SK-N-SH (cell line): Measurements from ENCODE around the gene ZNF280A. TPM values are rescaled to one million over a fixed set of nuclear protein-coding genes. Genes with fewer than 3 reads are reported as not detected.
"Not testable (repeated sequence)": the region's sequence is repeated elsewhere in the genome, so short reads cannot be mapped to it uniquely, and the experiment has no call there.

Experiments
- CTCF ChIA-PET: fragments of 300-600, 350-600 bp; formaldehyde crosslinking; extraction: SDS; loops from one replicate; lab custom pipeline; 2021; lab: Yijun Ruan, JAX
- POLR2A ChIA-PET: fragments of 350-600 bp; sonication (Branson Sonifier 250); formaldehyde crosslinking; extraction: SDS; loops from one replicate; lab custom pipeline; 2020; ENCODE audit warnings: antibody characterized with exemption, inconsistent platforms; lab: Yijun Ruan, JAX
- DNase-seq: peaks from one replicate; pipeline ENCODE4 v3.0.0; 2012
- H2AFZ ChIP-seq: fragments of 200-600 bp; sonication (generic); 2 replicates; pipeline ENCODE4 v1.8.1; 2016; ENCODE audit warnings: antibody characterized with exemption, mild to moderate bottlenecking, low read depth
- H3F3A ChIP-seq: fragments of 200-600 bp; sonication (generic); replicated peaks from 2 replicates; pipeline ENCODE3; 2016; ENCODE audit warnings: antibody characterized with exemption, mild to moderate bottlenecking; ENCODE audit not compliant: insufficient read depth
- H3K27ac ChIP-seq, 2 experiments: fragments of 200-500 bp in 1 of 2; fragments of 200-600 bp in 1 of 2; sonication (Bioruptor generic) in 1 of 2; sonication (generic), shearing (Covaris generic) in 1 of 2; 2 replicates each; pipeline versions ENCODE4 v1.5.1 to v1.6.1; 2014 to 2016; ENCODE audit warnings: low read depth in 2 of 2, inconsistent platforms in 1 of 2, low read length in 1 of 2, mild to moderate bottlenecking in 1 of 2, mixed read lengths in 1 of 2
- H3K27me3 ChIP-seq: fragments of 200-600 bp; sonication (generic), shearing (Covaris generic); 2 replicates; pipeline ENCODE4 v1.6.1; 2016; ENCODE audit warnings: mixed run types; ENCODE audit not compliant: insufficient read depth
- H3K36me3 ChIP-seq, 2 experiments: fragments of 200-500 bp in 1 of 2; fragments of 200-600 bp in 1 of 2; sonication (Bioruptor generic) in 1 of 2; sonication (generic) in 1 of 2; replicated peaks in 1 of 2; 2 replicates each; pipeline versions ENCODE3 to v1.5.1; 2014 to 2016; ENCODE audit warnings: low read length in 1 of 2, mild to moderate bottlenecking in 1 of 2; ENCODE audit not compliant: insufficient read depth in 2 of 2, control insufficient read depth in 1 of 2
- H3K4me1 ChIP-seq, 2 experiments: fragments of 200-500 bp in 1 of 2; fragments of 200-600 bp in 1 of 2; sonication (Bioruptor generic) in 1 of 2; sonication (generic), shearing (Covaris generic) in 1 of 2; 2 replicates each; pipeline versions ENCODE4 v1.5.1 to v1.6.1; 2014 to 2016; ENCODE audit warnings: low read depth in 1 of 2, low read length in 1 of 2, mixed run types in 1 of 2; ENCODE audit not compliant: insufficient read depth in 2 of 2, control insufficient read depth in 1 of 2
- H3K4me2 ChIP-seq: fragments of 200-600 bp; sonication (generic), shearing (Covaris generic); 2 replicates; pipeline ENCODE4 v1.6.1; 2017; ENCODE audit warnings: mixed run types
- H3K4me3 ChIP-seq, 2 experiments: fragments of 200-500 bp in 1 of 2; fragments of 200-600 bp in 1 of 2; sonication (Bioruptor generic) in 1 of 2; sonication (generic), shearing (Covaris generic) in 1 of 2; 2 replicates each; pipeline versions ENCODE4 v1.5.1 to v1.8.1; 2014 to 2016; ENCODE audit warnings: low read depth in 2 of 2, inconsistent platforms in 1 of 2, low read length in 1 of 2, mild to moderate bottlenecking in 1 of 2, mixed read lengths in 1 of 2, moderate library complexity in 1 of 2
- H3K79me2 ChIP-seq: fragments of 200-600 bp; sonication (generic); 2 replicates; pipeline ENCODE4 v1.8.1; 2017; ENCODE audit warnings: mild to moderate bottlenecking; ENCODE audit not compliant: insufficient read depth
- H3K9ac ChIP-seq: fragments of 200-600 bp; sonication (generic); 2 replicates; pipeline ENCODE4 v1.6.1; 2017; ENCODE audit warnings: mixed run types
- H3K9me2 ChIP-seq: fragments of 200-600 bp; sonication (generic); 2 replicates; pipeline ENCODE4 v1.6.1; 2017; ENCODE audit warnings: mixed run types
- H3K9me3 ChIP-seq: fragments of 200-600 bp; sonication (generic); 2 replicates; pipeline ENCODE4 v1.6.1; 2017; ENCODE audit warnings: mixed run types, mild to moderate bottlenecking, moderate library complexity
- H4K20me1 ChIP-seq: fragments of 200-600 bp; sonication (generic); 2 replicates; pipeline ENCODE4 v1.6.1; 2017; ENCODE audit warnings: mild to moderate bottlenecking, mixed run types; ENCODE audit not compliant: insufficient read depth
- CHD2 ChIP-seq: fragments of 150-350 bp; IDR thresholded peaks from 2 replicates; pipeline ENCODE4 v1.6.1; 2018; ENCODE audit warnings: low read length; ENCODE audit not compliant: partially characterized antibody
- FOXM1 ChIP-seq: IDR thresholded peaks from 2 replicates; pipeline ENCODE4 v1.4.0; 2012; ENCODE audit warnings: low read depth, mild to moderate bottlenecking
- MEF2A ChIP-seq: IDR thresholded peaks from 2 replicates; pipeline ENCODE4 v1.4.0; 2012; ENCODE audit warnings: low read depth, borderline replicate concordance
- MXI1 ChIP-seq: IDR thresholded peaks from 2 replicates; pipeline ENCODE4 v1.6.1; 2012; ENCODE audit warnings: mild to moderate bottlenecking, low read depth, low read length, improper control_type of control experiment
- POLR2AphosphoS5 ChIP-seq: IDR thresholded peaks from 2 replicates; pipeline ENCODE4 v1.6.1; 2012; ENCODE audit warnings: low read depth, low read length
- RAD21 ChIP-seq: IDR thresholded peaks from 2 replicates; pipeline ENCODE4 v1.6.1; 2012; ENCODE audit warnings: mild to moderate bottlenecking, low read length
- RFX5 ChIP-seq: IDR thresholded peaks from 2 replicates; pipeline ENCODE4 v1.6.1; 2012; ENCODE audit warnings: mild to moderate bottlenecking, improper control_type of control experiment, low read length
- RXRA ChIP-seq: IDR thresholded peaks from 2 replicates; pipeline ENCODE4 v1.4.0; 2012; ENCODE audit warnings: low read depth, mild to moderate bottlenecking, borderline replicate concordance
- TEAD4 ChIP-seq: IDR thresholded peaks from 2 replicates; pipeline ENCODE4 v1.4.0; 2012; ENCODE audit warnings: mild to moderate bottlenecking, borderline replicate concordance; ENCODE audit not compliant: insufficient read depth
- USF1 ChIP-seq: IDR thresholded peaks from 2 replicates; pipeline ENCODE4 v1.4.0; 2012; ENCODE audit warnings: low read depth, borderline replicate concordance
- WGBS: methylation state at CpG from one replicate; pipeline ENCODE4 v1.1.6; 2017; ENCODE audit warnings: low lambda C conversion rate; 5-methylcytosine and 5-hydroxymethylcytosine counted together
- polyA plus RNA-seq, 3 experiments: library from polyadenylated mRNA; depleted of rRNA; stranded (reverse); fragments of >200 nt; gene quantifications; 2 replicates each; pipeline ENCODE4 v1.2.3, GENCODE V29; 2012
- TF ChIP-seq, protein P1 (sequence below): fragments of 150-350 bp; IDR thresholded peaks from 2 replicates; pipeline ENCODE4 v1.6.1; 2017; ENCODE audit warnings: antibody characterized with exemption, low read length, low read depth, borderline replicate concordance
- TF ChIP-seq, protein P2 (sequence below): IDR thresholded peaks from 2 replicates; pipeline ENCODE4 v1.4.0; 2012; ENCODE audit warnings: low read depth, borderline replicate concordance
- TF ChIP-seq, protein P3 (sequence below): IDR thresholded peaks from 2 replicates; pipeline ENCODE4 v1.4.0; 2012; ENCODE audit warnings: low read depth

The ZNF280A gene
- polyA plus RNA-seq, 1 of the 3 experiments (the other 2 are of a cell fraction) = not detected

DNA sequence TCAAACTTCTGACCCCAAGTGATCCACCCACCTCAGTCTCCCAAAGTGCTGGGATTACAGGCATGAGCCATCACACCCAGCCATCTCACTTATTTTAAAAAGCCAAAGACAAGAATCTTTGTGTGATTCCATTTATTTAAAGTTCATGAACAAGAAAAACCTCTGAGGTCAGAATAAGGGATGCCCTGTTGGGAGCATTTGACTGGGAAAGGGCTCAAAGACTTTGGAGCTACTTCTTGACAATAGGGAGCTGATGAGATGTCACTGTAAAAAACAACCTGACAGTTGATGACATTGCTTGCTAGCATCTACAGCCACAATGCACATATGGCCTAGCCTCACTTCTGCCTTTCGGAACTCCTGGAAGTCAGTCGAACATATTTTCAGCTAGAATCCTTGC lies 6.5 kb downstream of the ZNF280A start:
- no peaks in the 10 kb centered on the region for H3K9me2 ChIP-seq
- no peaks in the 10 kb centered on the region for H3F3A ChIP-seq
- H4K20me1 ChIP-seq = no peaks in the 10 kb centered on the region
- ChIA-PET CTCF (interaction anchor here (1.1 kb wide), 1 partner anchor 63 kb away, joined by 3 read pairs; no protein-coding TSS in a partner anchor), POLR2A (no interaction called here)
- no peaks in the 10 kb centered on the region; a peak in 1 of 4 replicates for H3K4me1 ChIP-seq
- H3K27ac ChIP-seq = no peak overlapping the region
- no peaks in the 10 kb centered on the region for H3K79me2 ChIP-seq
- no peak for DNase-seq
- no peaks in the 10 kb centered on the region; the same call in 1 of the 2 replicates for H3K27me3 ChIP-seq
- no peak overlapping the region for H3K4me2 ChIP-seq
- no peak overlapping the region for H3K9ac ChIP-seq
- WGBS = 68% methylated on average over 2 of the region's 2 CpGs
- no peaks in the 10 kb centered on the region for H3K9me3 ChIP-seq
- H2AFZ ChIP-seq = no peak overlapping the region
- H3K4me3 ChIP-seq = no peak overlapping the region
- TF ChIP-seq, protein P1, sequence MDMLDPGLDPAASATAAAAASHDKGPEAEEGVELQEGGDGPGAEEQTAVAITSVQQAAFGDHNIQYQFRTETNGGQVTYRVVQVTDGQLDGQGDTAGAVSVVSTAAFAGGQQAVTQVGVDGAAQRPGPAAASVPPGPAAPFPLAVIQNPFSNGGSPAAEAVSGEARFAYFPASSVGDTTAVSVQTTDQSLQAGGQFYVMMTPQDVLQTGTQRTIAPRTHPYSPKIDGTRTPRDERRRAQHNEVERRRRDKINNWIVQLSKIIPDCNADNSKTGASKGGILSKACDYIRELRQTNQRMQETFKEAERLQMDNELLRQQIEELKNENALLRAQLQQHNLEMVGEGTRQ = no peak
- no peak for TF ChIP-seq RXRA
- no peak for TF ChIP-seq TEAD4
- no peak for TF ChIP-seq MEF2A
- TF ChIP-seq POLR2AphosphoS5 = no peak
- no peak for TF ChIP-seq RAD21
- TF ChIP-seq, protein P2, sequence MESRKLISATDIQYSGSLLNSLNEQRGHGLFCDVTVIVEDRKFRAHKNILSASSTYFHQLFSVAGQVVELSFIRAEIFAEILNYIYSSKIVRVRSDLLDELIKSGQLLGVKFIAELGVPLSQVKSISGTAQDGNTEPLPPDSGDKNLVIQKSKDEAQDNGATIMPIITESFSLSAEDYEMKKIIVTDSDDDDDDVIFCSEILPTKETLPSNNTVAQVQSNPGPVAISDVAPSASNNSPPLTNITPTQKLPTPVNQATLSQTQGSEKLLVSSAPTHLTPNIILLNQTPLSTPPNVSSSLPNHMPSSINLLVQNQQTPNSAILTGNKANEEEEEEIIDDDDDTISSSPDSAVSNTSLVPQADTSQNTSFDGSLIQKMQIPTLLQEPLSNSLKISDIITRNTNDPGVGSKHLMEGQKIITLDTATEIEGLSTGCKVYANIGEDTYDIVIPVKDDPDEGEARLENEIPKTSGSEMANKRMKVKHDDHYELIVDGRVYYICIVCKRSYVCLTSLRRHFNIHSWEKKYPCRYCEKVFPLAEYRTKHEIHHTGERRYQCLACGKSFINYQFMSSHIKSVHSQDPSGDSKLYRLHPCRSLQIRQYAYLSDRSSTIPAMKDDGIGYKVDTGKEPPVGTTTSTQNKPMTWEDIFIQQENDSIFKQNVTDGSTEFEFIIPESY = no peak
- TF ChIP-seq MXI1 = no peak
- TF ChIP-seq CHD2 = no peak
- no peak for TF ChIP-seq USF1
- no peak for TF ChIP-seq RFX5
- TF ChIP-seq, protein P3, sequence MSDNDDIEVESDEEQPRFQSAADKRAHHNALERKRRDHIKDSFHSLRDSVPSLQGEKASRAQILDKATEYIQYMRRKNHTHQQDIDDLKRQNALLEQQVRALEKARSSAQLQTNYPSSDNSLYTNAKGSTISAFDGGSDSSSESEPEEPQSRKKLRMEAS = no peak
- no peaks in the 10 kb centered on the region for H3K36me3 ChIP-seq

- H3K4me1 ChIP-seq = peaks cover 0 to under 1% of the 10 kb centered on the region in 2 experiments; a peak in 1 of 4 replicates
- no peaks in the 10 kb centered on the region for H3K79me2 ChIP-seq
- ChIA-PET CTCF (interaction anchor here (1.0 kb wide), 1 partner anchor 49 kb away, joined by 5 read pairs; no protein-coding TSS in a partner anchor), POLR2A (no interaction called here)
- TF ChIP-seq RXRA = no peak
- TF ChIP-seq, protein P1 = no peak
- no peak for TF ChIP-seq FOXM1
- TF ChIP-seq, protein P3 = no peak
- no peak overlapping the region for H3K4me2 ChIP-seq
- 70% methylated on average over 5 of the region's 5 CpGs for WGBS
- no peaks in the 10 kb centered on the region for H3K36me3 ChIP-seq
- no peaks in the 10 kb centered on the region for H3K9me2 ChIP-seq
- DNase-seq = no peak
- no peak overlapping the region for H3K4me3 ChIP-seq
- no peaks in the 10 kb centered on the region; the same call in 1 of the 2 replicates for H3K27me3 ChIP-seq
- H3F3A ChIP-seq = no peaks in the 10 kb centered on the region
- no peak overlapping the region for H3K27ac ChIP-seq
- no peak overlapping the region for H3K9ac ChIP-seq
- H2AFZ ChIP-seq = no peak overlapping the region
- H4K20me1 ChIP-seq = no peaks in the 10 kb centered on the region
- no peaks in the 10 kb centered on the region for H3K9me3 ChIP-seq
These were observed 7.1 kb downstream of the ZNF280A start for GRCh38 chr22:22512951-22513350.

DNA sequence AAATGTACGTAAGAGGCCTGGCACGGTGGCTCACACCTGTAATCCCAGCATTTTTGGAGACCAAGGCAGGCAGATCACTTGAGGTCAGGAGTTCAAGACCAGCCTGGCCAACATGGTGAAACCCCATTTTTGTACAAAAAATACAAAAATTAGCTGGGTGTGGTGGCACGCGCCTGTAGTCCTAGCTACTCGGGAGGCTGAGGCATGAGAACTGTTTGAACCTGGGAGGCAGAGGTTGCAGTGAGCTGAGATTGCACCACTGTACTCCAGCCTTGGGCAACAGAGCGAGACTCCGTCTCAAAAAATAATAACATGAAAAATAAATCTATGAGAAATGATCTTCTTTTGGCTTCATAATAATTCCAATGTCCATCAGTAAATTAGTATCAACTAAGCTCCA lies 9.2 kb downstream of the ZNF280A start:
- CTCF ChIA-PET, POLR2A ChIA-PET, H3K36me3 ChIP-seq: not testable (repeated sequence)

More for the DNA sequence above, 9.2 kb downstream of the ZNF280A start:
- H3K9me3 ChIP-seq, H2AFZ ChIP-seq, H3K9ac ChIP-seq, H3K79me2 ChIP-seq, H3K4me1 ChIP-seq, DNase-seq, H3K4me2 ChIP-seq, H3F3A ChIP-seq, H3K27ac ChIP-seq, H3K9me2 ChIP-seq, H3K27me3 ChIP-seq, H4K20me1 ChIP-seq, H3K4me3 ChIP-seq: not testable (repeated sequence)
- WGBS = 94% methylated on average over 7 of the region's 7 CpGs
